Activated T-helper 17 cell treated with anti-CD3 and anti-CD28 coated beads, Interleukin-2, amount 50 U/mL, for 72 hours (primary cell): ENCODE results near the gene CXXC1. TPM values are rescaled to one million over a fixed set of nuclear protein-coding genes. Genes with fewer than 3 reads are reported as not detected.
A peak's percentile ranks its signal among the peaks of the same experiment; 100 is the strongest.

Experiments used
- ATAC-seq: fragments of 150-1000 bp; cut with Tn5 transposase; replicated peaks from 2 replicates; pipeline ENCODE4 v1.10.0; 2021; ENCODE audit warnings: mild to moderate bottlenecking, moderate library complexity
- H3K27ac Mint-ChIP-seq: one replicate; pipeline ENCODE4 v1.8.0; 2022; ENCODE audit warnings: mixed read lengths
- H3K27me3 Mint-ChIP-seq: one replicate; pipeline ENCODE4 v1.8.0; 2022; ENCODE audit warnings: mixed read lengths
- H3K36me3 Mint-ChIP-seq: one replicate; pipeline ENCODE4 v1.8.0; 2022; ENCODE audit warnings: low read depth, mild to moderate bottlenecking, mixed read lengths
- H3K4me1 Mint-ChIP-seq: one replicate; pipeline ENCODE4 v1.8.0; 2022; ENCODE audit warnings: mixed read lengths
- H3K4me3 Mint-ChIP-seq: one replicate; pipeline ENCODE4 v1.8.0; 2022; ENCODE audit warnings: mild to moderate bottlenecking, mixed read lengths
- H3K9me3 Mint-ChIP-seq: one replicate; pipeline ENCODE4 v1.8.0; 2022; ENCODE audit warnings: mixed read lengths
- total RNA-seq, 2 donors: library from RNA; stranded (reverse); gene quantifications; one replicate each; pipeline ENCODE4 v1.2.3, GENCODE V29; 2022

CXXC1 gene
- total RNA-seq, 2 donors from 2014 or later = 125 to 129 TPM

- Mint-ChIP-seq H3K36me3 (peaks cover 70% of the 10 kb centered on the region), H3K4me1 (peaks cover 35% of the 10 kb centered on the region)
- ATAC-seq = no peak
These were observed 1.7 kb downstream of the CXXC1 start for GRCh38 chr18:50285631-50286321.

GRCh38 chr18:50285071-50285470 is 2.4 kb downstream of the CXXC1 start:
- Mint-ChIP-seq H3K27ac (no peak overlapping the region), H3K4me1 (peaks cover 42% of the 10 kb centered on the region), H3K36me3 (peaks cover 77% of the 10 kb centered on the region), H3K4me3 (no peak overlapping the region), H3K27me3 (no peaks in the 10 kb centered on the region), H3K9me3 (no peaks in the 10 kb centered on the region)
- no peak for ATAC-seq

More at GRCh38 chr18:50285631-50286321, 1.7 kb downstream of the CXXC1 start:
- Mint-ChIP-seq H3K9me3 (no peaks in the 10 kb centered on the region), H3K27me3 (no peaks in the 10 kb centered on the region), H3K27ac (peak overlapping the region; percentile 96), H3K4me3 (peak overlapping the region; percentile 96)

GRCh38 chr18:50284255-50284885 is 3.1 kb downstream of the CXXC1 start:
- no peaks in the 10 kb centered on the region for H3K9me3 Mint-ChIP-seq
- ATAC-seq = no peak
- H3K4me3 Mint-ChIP-seq = peak overlapping the region; percentile 86
- H3K27ac Mint-ChIP-seq = peak overlapping the region; percentile 49
- H3K36me3 Mint-ChIP-seq = peaks cover 84% of the 10 kb centered on the region
- H3K27me3 Mint-ChIP-seq = no peaks in the 10 kb centered on the region
- peaks cover 45% of the 10 kb centered on the region for H3K4me1 Mint-ChIP-seq

- no peak for ATAC-seq
- Mint-ChIP-seq H3K36me3 (peaks cover 92% of the 10 kb centered on the region), H3K27ac (peak overlapping the region; percentile 49), H3K4me1 (peaks cover 45% of the 10 kb centered on the region), H3K27me3 (no peaks in the 10 kb centered on the region), H3K9me3 (no peaks in the 10 kb centered on the region), H3K4me3 (peak overlapping the region; percentile 86)
These were observed 3.9 kb downstream of the CXXC1 start for GRCh38 chr18:50283469-50284209.

GRCh38 chr18:50282521-50283335 is 4.8 kb downstream of the CXXC1 start:
- Mint-ChIP-seq H3K27me3 (no peaks in the 10 kb centered on the region), H3K4me1 (peaks cover 45% of the 10 kb centered on the region), H3K9me3 (no peaks in the 10 kb centered on the region), H3K4me3 (peak overlapping the region; percentile 86), H3K27ac (peak overlapping the region; percentile 29), H3K36me3 (peaks cover 97% of the 10 kb centered on the region)
- ATAC-seq = no peak

- Mint-ChIP-seq H3K27ac (peak overlapping the region; percentile 91), H3K36me3 (peaks cover 94% of the 10 kb centered on the region), H3K9me3 (no peaks in the 10 kb centered on the region), H3K4me1 (peaks cover 40% of the 10 kb centered on the region), H3K27me3 (no peaks in the 10 kb centered on the region), H3K4me3 (peak overlapping the region; percentile 86)
- no peak for ATAC-seq
These were observed 5.4 kb downstream of the CXXC1 start for GRCh38 chr18:50281972-50282520.

- Mint-ChIP-seq H3K4me3 (peak within 1 kb of the TSS; percentile 86), H3K27ac (peak within 1 kb of the TSS; percentile 91), H3K4me1 (peaks cover 34% of the 10 kb centered on the region), H3K27me3 (no peaks in the 10 kb centered on the region), H3K9me3 (no peaks in the 10 kb centered on the region), H3K36me3 (peaks cover 94% of the 10 kb centered on the region)
- ATAC-seq = peak; percentile 94
These were observed 6.1 kb downstream of the CXXC1 start, which contains the start of gene MBD1 for GRCh38 chr18:50281295-50281971. Gene MBD1, minus strand, starts transcription at chr18:50281523. Its CDS starts 1,531 bp downstream, at chr18:50279992.

GRCh38 chr18:50280707-50281294 is 6.7 kb downstream of the CXXC1 start:
- ATAC-seq = no peak
- H3K27me3 Mint-ChIP-seq = no peaks in the 10 kb centered on the region
- H3K36me3 Mint-ChIP-seq = peaks cover 94% of the 10 kb centered on the region
- peaks cover 29% of the 10 kb centered on the region for H3K4me1 Mint-ChIP-seq
- peak overlapping the region; percentile 91 for H3K27ac Mint-ChIP-seq
- H3K4me3 Mint-ChIP-seq = peak overlapping the region; percentile 86
- H3K9me3 Mint-ChIP-seq = no peaks in the 10 kb centered on the region

- Mint-ChIP-seq H3K27me3 (no peaks in the 10 kb centered on the region), H3K27ac (peak overlapping the region; percentile 91), H3K4me1 (peaks cover 27% of the 10 kb centered on the region), H3K36me3 (peaks cover 94% of the 10 kb centered on the region), H3K9me3 (no peaks in the 10 kb centered on the region), H3K4me3 (peak overlapping the region; percentile 86)
- no peak for ATAC-seq
These were observed 7.7 kb downstream of the CXXC1 start for GRCh38 chr18:50279752-50280151.

GRCh38 chr18:50277942-50278341 is 9.6 kb downstream of the CXXC1 start:
- Mint-ChIP-seq H3K9me3 (no peaks in the 10 kb centered on the region), H3K4me1 (peaks cover 15% of the 10 kb centered on the region), H3K4me3 (no peak overlapping the region), H3K27ac (no peak overlapping the region), H3K36me3 (peaks cover 94% of the 10 kb centered on the region), H3K27me3 (no peaks in the 10 kb centered on the region)
- ATAC-seq = no peak

GRCh38 chr18:50276452-50276851 is 11.0 kb downstream of the CXXC1 start:
- Mint-ChIP-seq H3K27ac (no peak overlapping the region), H3K27me3 (no peaks in the 10 kb centered on the region), H3K4me1 (peaks cover 11% of the 10 kb centered on the region), H3K9me3 (no peaks in the 10 kb centered on the region), H3K4me3 (no peak overlapping the region), H3K36me3 (peaks cover 94% of the 10 kb centered on the region)
- no peak for ATAC-seq

- no peak overlapping the region for H3K27ac Mint-ChIP-seq
- no peaks in the 10 kb centered on the region for H3K27me3 Mint-ChIP-seq
These were observed 11.9 kb downstream of the CXXC1 start for GRCh38 chr18:50275503-50276036.

GRCh38 chr18:50274941-50275340 is 12.6 kb downstream of the CXXC1 start:
- Mint-ChIP-seq H3K4me3 (no peak overlapping the region), H3K27ac (no peak overlapping the region), H3K36me3 (peaks cover 90% of the 10 kb centered on the region), H3K9me3 (no peaks in the 10 kb centered on the region), H3K4me1 (peaks cover 1% of the 10 kb centered on the region), H3K27me3 (no peaks in the 10 kb centered on the region)
- no peak for ATAC-seq

More at GRCh38 chr18:50275503-50276036, 11.9 kb downstream of the CXXC1 start:
- Mint-ChIP-seq H3K9me3 (no peaks in the 10 kb centered on the region), H3K4me3 (no peak overlapping the region), H3K4me1 (peaks cover 8% of the 10 kb centered on the region), H3K36me3 (peaks cover 92% of the 10 kb centered on the region)
- no peak for ATAC-seq
